GM18511 (cell line): ENCODE results near the gene PROP1.
"Not testable (repeated sequence)": the region's sequence is repeated elsewhere in the genome, so short reads cannot be mapped to it uniquely, and the experiment has no call there.

ENCODE experiments used
- ATAC-seq: cut with Tn5 transposase; IDR thresholded peaks from one replicate; pipeline ENCODE4 v1.9.1; 2021; ENCODE audit warnings: mild to moderate bottlenecking, moderate library complexity; ENCODE audit not compliant: unreplicated experiment

The PROP1 gene

DNA sequence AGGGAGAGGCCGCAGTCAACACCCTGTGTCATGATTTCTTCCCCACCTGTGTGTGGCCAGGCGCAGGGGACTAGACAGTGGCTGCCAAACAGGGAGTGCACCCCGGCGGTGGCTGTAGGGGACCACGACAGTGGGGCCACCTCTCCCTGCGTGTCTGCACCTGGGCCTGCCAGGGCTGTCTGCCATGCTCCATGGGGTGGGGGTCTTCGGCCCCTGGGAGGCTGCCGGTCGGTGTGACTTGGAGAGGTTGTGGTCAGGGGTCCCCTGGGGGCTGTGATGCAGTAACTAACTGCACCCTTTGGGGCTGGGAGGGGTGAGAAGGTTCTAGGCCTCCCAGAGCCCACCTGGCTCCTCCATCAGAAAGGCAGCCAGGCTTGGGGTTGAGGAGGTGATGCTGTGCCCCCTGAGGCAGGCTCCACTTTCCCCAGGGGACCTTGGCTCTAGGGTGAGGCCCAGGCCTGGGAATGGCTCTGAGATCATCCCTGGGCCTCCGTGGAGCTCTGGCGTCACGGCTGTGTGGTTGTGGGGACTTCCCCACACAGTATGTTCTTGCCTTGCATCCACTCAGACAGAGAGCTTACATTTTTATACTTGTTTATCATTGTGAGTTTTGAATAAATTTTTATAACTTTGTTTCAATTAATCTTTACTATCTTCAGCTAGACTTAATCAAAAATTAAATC lies 50.3 kb downstream of the PROP1 start:
- not testable (repeated sequence) for ATAC-seq

DNA sequence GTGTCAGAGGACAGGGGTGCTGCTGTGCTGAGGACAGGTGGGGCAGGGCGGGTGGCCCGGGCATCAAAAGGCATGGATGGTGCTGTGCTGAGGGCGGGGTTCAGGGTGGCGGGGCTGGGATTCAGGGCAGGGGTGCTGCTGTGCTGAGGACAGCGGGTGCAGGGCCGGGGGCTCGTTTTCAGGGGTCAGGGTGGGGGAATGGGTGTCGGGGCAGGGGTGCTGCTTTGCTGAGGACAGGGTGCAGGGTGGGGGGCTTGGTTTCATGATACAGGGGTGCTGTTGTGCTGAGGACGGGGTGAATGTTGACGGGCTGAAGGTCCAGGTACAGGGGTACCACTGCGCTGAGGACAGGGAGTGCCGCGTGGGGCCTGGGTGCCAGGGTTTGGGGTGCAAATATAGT lies 50.9 kb downstream of the PROP1 start:
- ATAC-seq, result not testable (repeated sequence)

DNA sequence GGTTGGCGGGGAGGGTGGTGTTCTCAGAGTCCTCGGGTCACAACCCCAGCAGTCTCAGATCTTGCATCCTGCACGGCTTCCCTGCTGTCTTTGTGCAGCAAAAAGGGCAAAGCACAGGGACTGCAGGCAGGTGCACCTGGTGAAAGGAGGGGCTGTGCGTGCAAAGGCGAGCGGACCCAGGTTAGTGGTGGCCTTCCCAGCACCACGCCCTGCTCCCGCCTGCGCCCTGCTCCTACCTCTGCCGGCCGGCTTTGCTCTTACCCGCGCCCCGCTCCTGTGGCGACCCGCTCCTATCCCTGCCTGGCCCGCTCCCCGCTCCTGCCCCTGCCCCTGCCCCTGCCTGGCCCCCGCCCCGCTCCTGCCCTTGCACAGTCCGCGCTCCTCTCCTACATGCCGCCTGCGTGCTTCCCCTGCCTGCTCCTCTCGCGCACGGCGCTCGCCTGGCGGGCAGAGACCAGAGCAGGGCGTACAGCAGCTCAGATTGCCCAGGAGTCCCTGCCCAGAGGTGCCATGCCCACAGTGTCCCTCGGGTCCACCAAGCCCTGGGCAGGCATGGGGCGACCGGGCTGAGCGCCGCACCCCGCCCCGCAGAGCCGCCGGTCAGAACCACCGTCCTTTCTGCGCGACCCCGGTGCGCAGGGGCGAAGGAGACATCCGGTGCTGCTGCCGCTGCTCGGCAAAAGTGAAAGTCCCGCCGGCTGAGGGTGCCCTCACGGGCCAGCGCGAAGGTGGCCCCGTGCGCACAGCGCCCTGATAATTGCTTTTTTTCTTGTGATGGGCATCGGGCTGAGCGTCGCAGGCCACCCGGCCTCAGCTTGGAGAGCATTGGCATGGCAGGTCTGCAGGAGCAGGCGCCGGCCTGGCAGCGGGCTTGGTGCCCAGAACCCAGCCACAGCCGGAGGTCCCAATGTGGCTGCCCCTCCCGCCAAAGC lies 52.0 kb downstream of the PROP1 start:
- ATAC-seq, result peak; percentile 47

DNA sequence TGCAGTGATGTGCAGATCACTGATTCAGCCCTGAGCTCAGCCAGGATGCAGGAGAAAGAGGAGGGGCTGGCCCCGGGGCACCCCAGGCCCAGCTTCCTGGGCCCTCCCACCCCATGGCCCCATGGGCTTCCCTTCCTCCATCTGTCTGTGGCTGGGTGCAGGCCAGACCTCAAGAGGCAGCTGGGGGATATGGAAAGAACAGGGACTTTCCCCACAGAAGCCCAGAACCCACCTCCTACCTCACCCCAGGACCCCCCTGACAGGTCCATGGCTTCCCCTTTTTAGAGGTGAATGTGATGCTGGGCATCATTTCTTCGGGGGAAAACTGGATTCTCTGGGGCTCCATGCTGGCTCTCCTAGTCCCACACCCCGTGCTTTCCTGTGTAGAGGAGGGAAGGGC lies 53.1 kb downstream of the PROP1 start:
- not testable (repeated sequence) for ATAC-seq
